Stomach (tissue), 9 donors: ENCODE results near the gene MPP4. TPM values are rescaled to one million over a fixed set of nuclear protein-coding genes. Genes with fewer than 3 reads are reported as not detected.

ENCODE experiments used
- DNase-seq, 2 donors: peaks; one replicate each; pipeline versions ENCODE4 v3.0.0 to v3.0.0-alpha.2; 2013 to 2019
- H3K27ac ChIP-seq, 5 donors: fragments of 200-600 bp in 4 of 5; sonication (generic) in 4 of 5; one replicate each; pipeline ENCODE4 v1.5.1; 2013 to 2019; ENCODE audit warnings: mild to moderate bottlenecking in 1 of 5, moderate library complexity in 1 of 5
- H3K27me3 ChIP-seq, 3 donors: fragments of 200-600 bp; sonication (generic); one replicate each; pipeline ENCODE4 v1.5.1; 2017 to 2019; ENCODE audit warnings: mixed run types in 1 of 3
- H3K36me3 ChIP-seq, 4 donors: fragments of 200-600 bp; sonication (generic); 1 replicate in 3 of 4; 2 replicates in 1 of 4; pipeline ENCODE4 v1.5.1; 2016 to 2019
- H3K4me1 ChIP-seq, 4 donors: fragments of 200-600 bp; sonication (generic); one replicate each; pipeline ENCODE4 v1.5.1; 2016 to 2019
- H3K4me3 ChIP-seq, 4 donors: fragments of 200-600 bp; sonication (generic) in 3 of 4; one replicate each; pipeline ENCODE4 v1.5.1; 2016 to 2019; ENCODE audit warnings: mild to moderate bottlenecking in 1 of 4
- H3K9me3 ChIP-seq, 4 donors: fragments of 200-600 bp; sonication (generic); one replicate each; pipeline ENCODE4 v1.5.1; 2016 to 2019
- EP300 ChIP-seq: sonication (generic); formaldehyde crosslinking; IDR thresholded peaks from one replicate; pipeline ENCODE4 v1.6.1; 2017; ENCODE audit warnings: antibody characterized with exemption
- POLR2A ChIP-seq, 4 donors: fragments of 450-650 bp; IDR thresholded peaks; one replicate each; pipeline ENCODE4 v1.6.1; 2016; ENCODE audit warnings: antibody characterized with exemption in 4 of 4, control low read depth in 2 of 4, mild to moderate bottlenecking in 1 of 4, moderate library complexity in 1 of 4
- POLR2AphosphoS5 ChIP-seq, 3 donors: sonication (generic); formaldehyde crosslinking; IDR thresholded peaks; one replicate each; pipeline ENCODE4 v1.6.1; 2016; ENCODE audit warnings: antibody characterized with exemption in 3 of 3
- WGBS, 5 donors: extraction: QIAGEN DNeasy Blood & Tissue Kit in 3 of 5; methylation state at CpG; one replicate each; pipeline versions ENCODE4 v1.1.5 to v1.1.7; 2013 to 2018; 5-methylcytosine and 5-hydroxymethylcytosine counted together
- intact Hi-C: fragments of 100-400 bp; cut with DNase I; formaldehyde crosslinking; loops from one replicate; pipeline ENCODE4 v1.15.1; 2023; ENCODE audit warnings: low total_unique reads
- polyA plus RNA-seq, 3 donors: library from polyadenylated mRNA; stranded (reverse); fragments of 200-250 nt; gene quantifications; one replicate each; pipeline ENCODE4 v1.2.3, GENCODE V29; 2013
- small RNA-seq, 4 donors: library from RNA; depleted of rRNA; stranded (forward); fragments of <200 nt; gene quantifications; one replicate each; pipeline ENCODE3, GENCODE V24; 2016
- total RNA-seq, 5 donors: library from RNA; depleted of rRNA; stranded (reverse); fragments of >200 nt; gene quantifications; one replicate each; pipeline versions ENCODE4 v1.1.0 to v1.2.3, GENCODE V29; 2014 to 2016
- TF ChIP-seq, protein P1 (sequence below), 7 experiments: fragments of 450-650 bp in 4 of 7; fragments of 200-600 bp in 3 of 7; sonication (generic) in 3 of 7; IDR thresholded peaks; one replicate each; pipeline ENCODE4 v1.5.1; 2016 to 2019; ENCODE audit warnings: antibody characterized with exemption in 7 of 7, control low read depth in 2 of 7, mild to moderate bottlenecking in 1 of 7
- donor health status: healthy with polysubstance abuse.
- donor health status: Bipolar disorder and iron deficiency.
- donor health status: healthy.

MPP4 gene
- total and polyA plus RNA-seq, 8 donors: 0.46 to 0.73 TPM; not detected in 6

DNA sequence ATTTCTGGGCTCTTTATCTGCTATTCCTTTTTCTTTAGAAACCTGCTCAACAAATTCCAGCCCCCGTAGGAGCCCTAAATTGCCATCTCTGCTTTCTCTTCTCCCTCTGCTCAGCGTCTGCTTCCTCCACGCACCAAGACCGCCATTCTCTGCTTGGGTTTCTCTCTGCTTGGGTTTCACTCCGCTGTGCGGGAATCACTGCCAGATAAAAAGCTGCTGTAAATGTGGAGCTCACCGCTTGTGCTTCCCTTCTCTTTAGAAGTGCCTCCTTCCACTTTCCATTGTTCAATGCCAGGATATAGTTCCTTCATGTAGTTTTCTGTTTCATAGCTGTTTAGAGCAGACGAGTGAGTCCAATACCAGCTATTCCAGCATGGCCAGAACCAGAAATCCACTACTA is 101.0 kb downstream of the MPP4 start:
- no peaks in the 10 kb centered on the region for H3K4me1 ChIP-seq
- WGBS, 5 donors: 33 to 81% (median 59%) methylated on average over 8 of the region's 8 CpGs
- H3K27me3 ChIP-seq: no peaks in the 10 kb centered on the region
- H3K4me3 ChIP-seq: no peak overlapping the region
- H3K9me3 ChIP-seq: peaks cover 0 to 12% (median 3%) of the 10 kb centered on the region in 4 donors
- no peak overlapping the region for H3K27ac ChIP-seq
- intact Hi-C loops: no loop called here
- TF ChIP-seq POLR2A (IDR thresholded peaks at IDR 0.05): no peak
- TF ChIP-seq, protein P1, sequence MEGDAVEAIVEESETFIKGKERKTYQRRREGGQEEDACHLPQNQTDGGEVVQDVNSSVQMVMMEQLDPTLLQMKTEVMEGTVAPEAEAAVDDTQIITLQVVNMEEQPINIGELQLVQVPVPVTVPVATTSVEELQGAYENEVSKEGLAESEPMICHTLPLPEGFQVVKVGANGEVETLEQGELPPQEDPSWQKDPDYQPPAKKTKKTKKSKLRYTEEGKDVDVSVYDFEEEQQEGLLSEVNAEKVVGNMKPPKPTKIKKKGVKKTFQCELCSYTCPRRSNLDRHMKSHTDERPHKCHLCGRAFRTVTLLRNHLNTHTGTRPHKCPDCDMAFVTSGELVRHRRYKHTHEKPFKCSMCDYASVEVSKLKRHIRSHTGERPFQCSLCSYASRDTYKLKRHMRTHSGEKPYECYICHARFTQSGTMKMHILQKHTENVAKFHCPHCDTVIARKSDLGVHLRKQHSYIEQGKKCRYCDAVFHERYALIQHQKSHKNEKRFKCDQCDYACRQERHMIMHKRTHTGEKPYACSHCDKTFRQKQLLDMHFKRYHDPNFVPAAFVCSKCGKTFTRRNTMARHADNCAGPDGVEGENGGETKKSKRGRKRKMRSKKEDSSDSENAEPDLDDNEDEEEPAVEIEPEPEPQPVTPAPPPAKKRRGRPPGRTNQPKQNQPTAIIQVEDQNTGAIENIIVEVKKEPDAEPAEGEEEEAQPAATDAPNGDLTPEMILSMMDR (IDR thresholded peaks at IDR 0.05): no peak
- TF ChIP-seq EP300: no peak
- TF ChIP-seq POLR2AphosphoS5 (IDR thresholded peaks at IDR 0.05): no peak
- DNase-seq: no peak
- no peaks in the 10 kb centered on the region for H3K36me3 ChIP-seq

Small RNAs within 50 kb of the gene (small RNA-seq; reads per million reads assigned to genes)
- gene RNU6-651P: 0 reads per million in 4 donors

Other genes with a start within 250 kb of the MPP4 start
- 10 to 100 TPM; 16.9 to 43.1 (median 22.3) TPM for gene TRAK2, start 247.2 kb downstream of the MPP4 start, total RNA-seq
- gene TRAK2, start 247.2 kb downstream of the MPP4 start, polyA plus RNA-seq: 10 to 100 TPM in 2 of 3 donors, 1 to 10 TPM in 1; 8.2 to 46.8 (median 32.1) TPM
- 10 to 100 TPM; 11.4 to 93.4 (median 35.1) TPM for gene STRADB, start 246.9 kb downstream of the MPP4 start, total RNA-seq
- 10 to 100 TPM in 2 of 3 donors, 1 to 10 TPM in 1; 7.9 to 12.3 (median 11.5) TPM for gene STRADB, start 246.9 kb downstream of the MPP4 start, polyA plus RNA-seq
- gene TMEM237, start 55.1 kb downstream of the MPP4 start, total RNA-seq: 10 to 100 TPM in 4 of 5 donors, under 1 TPM in 1; 0.87 to 41.5 (median 17.5) TPM
- 10 to 100 TPM in 1 of 3 donors, 1 to 10 TPM in 2; 4.3 to 12.3 (median 5.2) TPM for gene TMEM237, start 55.1 kb downstream of the MPP4 start, polyA plus RNA-seq
- gene ALS2, start 82.3 kb upstream of the MPP4 start, total RNA-seq: 10 to 100 TPM in 4 of 5 donors, 1 to 10 TPM in 1; 8.1 to 48.4 (median 29.0) TPM
- 1 to 10 TPM; 4.1 to 7.4 (median 5.2) TPM for gene ALS2, start 82.3 kb upstream of the MPP4 start, polyA plus RNA-seq
- 10 to 100 TPM in 1 of 5 donors, 1 to 10 TPM in 2, not detected in 2; 1.3 to 24.1 (median 3.6) TPM for gene CDK15, start 107.9 kb upstream of the MPP4 start, total RNA-seq
- 1 to 10 TPM in 2 of 3 donors, under 1 TPM in 1; 0.08 to 6.0 (median 2.9) TPM for gene CDK15, start 107.9 kb upstream of the MPP4 start, polyA plus RNA-seq